HepG2 (cell line): Measurements from ENCODE around the gene ADAM22. TPM values are rescaled to one million over a fixed set of nuclear protein-coding genes. Genes with fewer than 3 reads are reported as not detected.

ENCODE experiments used
- AHDC1 ChIP-seq: sonication (generic); formaldehyde crosslinking; IDR thresholded peaks from 2 replicates; pipeline ENCODE4 v1.5.1; 2020; ENCODE audit warnings: mild to moderate bottlenecking, missing genetic modification reagents, borderline replicate concordance
- BRCA1 ChIP-seq: sonication (generic); formaldehyde crosslinking; IDR thresholded peaks from 2 replicates; pipeline ENCODE4 v1.4.0; 2020; ENCODE audit warnings: missing genetic modification reagents
- EED ChIP-seq: sonication (generic); formaldehyde crosslinking; IDR thresholded peaks from 2 replicates; pipeline ENCODE4 v1.5.0; 2020; ENCODE audit warnings: mild to moderate bottlenecking, missing genetic modification reagents
- KDM5B ChIP-seq: sonication (generic); formaldehyde crosslinking; IDR thresholded peaks from 2 replicates; pipeline ENCODE4 v1.4.0; 2020; ENCODE audit warnings: missing genetic modification reagents, mild to moderate bottlenecking, borderline replicate concordance
- MAFF ChIP-seq: IDR thresholded peaks from 2 replicates; pipeline ENCODE4 v1.6.1; 2011; ENCODE audit warnings: low read depth, low read length, improper control_type of control experiment
- MXD3 ChIP-seq: IDR thresholded peaks from 2 replicates; pipeline ENCODE4 v1.6.1; 2016; ENCODE audit warnings: mild to moderate bottlenecking, missing biosample characterization, missing genetic modification reagents
- POLR2A ChIP-seq, 2 experiments: IDR thresholded peaks; 2 replicates each; pipeline ENCODE4 v1.6.1; 2011; ENCODE audit warnings: low read depth in 2 of 2, low read length in 2 of 2, mild to moderate bottlenecking in 1 of 2, moderate library complexity in 1 of 2; ENCODE audit not compliant: insufficient read depth in 1 of 2
- REPIN1 ChIP-seq: sonication (generic); formaldehyde crosslinking; IDR thresholded peaks from 2 replicates; pipeline ENCODE4 v1.8.0; 2022; ENCODE audit warnings: missing genetic modification reagents, low read depth, mild to moderate bottlenecking, borderline replicate concordance
- SALL1 ChIP-seq: sonication (generic); formaldehyde crosslinking; IDR thresholded peaks from 2 replicates; pipeline ENCODE4 v1.8.0; 2022; ENCODE audit warnings: mild to moderate bottlenecking, missing genetic modification reagents
- STAG1 ChIP-seq: sonication (generic); formaldehyde crosslinking; IDR thresholded peaks from 2 replicates; pipeline ENCODE4 v1.4.0; 2020; ENCODE audit warnings: missing genetic modification reagents
- SUZ12 ChIP-seq: fragments of 150-350 bp; IDR thresholded peaks from 2 replicates; pipeline ENCODE4 v1.6.1; 2014; ENCODE audit warnings: low read depth, low read length
- ZBTB38 ChIP-seq: sonication (generic); formaldehyde crosslinking; IDR thresholded peaks from 2 replicates; pipeline ENCODE4 v1.5.1; 2020; ENCODE audit warnings: mild to moderate bottlenecking, missing genetic modification reagents
- ZFP41 ChIP-seq: sonication (generic); formaldehyde crosslinking; IDR thresholded peaks from 2 replicates; pipeline ENCODE4 v1.4.0; 2020; ENCODE audit warnings: mild to moderate bottlenecking, missing genetic modification reagents, borderline replicate concordance
- ZHX1 ChIP-seq: sonication (generic); formaldehyde crosslinking; IDR thresholded peaks from 2 replicates; pipeline ENCODE4 v1.8.1; 2022; ENCODE audit warnings: low read depth, mild to moderate bottlenecking, missing genetic modification reagents
- ZNF232 ChIP-seq: sonication (generic); formaldehyde crosslinking; IDR thresholded peaks from 2 replicates; pipeline ENCODE4 v1.4.0; 2020; ENCODE audit warnings: missing genetic modification reagents, borderline replicate concordance
- ZNF383 ChIP-seq: sonication (generic); formaldehyde crosslinking; IDR thresholded peaks from 2 replicates; pipeline ENCODE4 v1.4.0; 2020; ENCODE audit warnings: missing genetic modification reagents, mild to moderate bottlenecking, borderline replicate concordance
- ZNF496 ChIP-seq: sonication (generic); formaldehyde crosslinking; IDR thresholded peaks from 2 replicates; pipeline ENCODE4 v1.8.1; 2023; ENCODE audit warnings: mild to moderate bottlenecking, moderate library complexity, missing genetic modification reagents; ENCODE audit not compliant: insufficient replicate concordance
- ZNF737 ChIP-seq: sonication (generic); formaldehyde crosslinking; IDR thresholded peaks from 2 replicates; pipeline ENCODE4 v1.5.0; 2020; ENCODE audit warnings: missing genetic modification reagents, mild to moderate bottlenecking, borderline replicate concordance
- ZNF766 ChIP-seq: sonication (generic); formaldehyde crosslinking; IDR thresholded peaks from 2 replicates; pipeline ENCODE4 v1.5.0; 2020; ENCODE audit warnings: missing genetic modification reagents, borderline replicate concordance
- ZNF790 ChIP-seq: sonication (generic); formaldehyde crosslinking; IDR thresholded peaks from 2 replicates; pipeline ENCODE4 v1.8.0; 2022; ENCODE audit warnings: missing genetic modification reagents, mild to moderate bottlenecking, borderline replicate concordance
- ZNF883 ChIP-seq: sonication (generic); formaldehyde crosslinking; IDR thresholded peaks from 2 replicates; pipeline ENCODE4 v1.5.1; 2020; ENCODE audit warnings: mild to moderate bottlenecking, missing genetic modification reagents; ENCODE audit errors: not compliant biosample characterization
- polyA plus RNA-seq, 8 experiments: library from polyadenylated mRNA; depleted of rRNA in 3 of 8; stranded (reverse) in 7 of 8; unstranded in 1 of 8; fragments of >200 nt; fragmentation: Illumina TruSeq in 4 of 8; extraction: Trizol in 4 of 8; gene quantifications; 2 replicates each; pipeline versions ENCODE4 v1.2.1 to v1.2.3, GENCODE V29; 2011 to 2016; ENCODE audit warnings: low read depth in 4 of 8, missing spikeins in 1 of 8, mixed read lengths in 1 of 8; ENCODE audit not compliant: insufficient read depth in 1 of 8
- total RNA-seq, 5 experiments: library from RNA; depleted of rRNA; stranded (reverse); fragments of >200 nt; fragmentation: Illumina TruSeq; extraction: Trizol; gene quantifications; 2 replicates each; pipeline ENCODE4 v1.2.3, GENCODE V29; 2016; ENCODE audit warnings: low read depth in 1 of 5

Gene ADAM22
- total and polyA plus RNA-seq, 2 of the 13 experiments (the other 11 are each of a cell fraction or from before 2014, with no cell fraction given), result 1.9 to 6.7 TPM

GRCh38 chr7:87934699-87935383 lies 790 bp downstream of the ADAM22 start (continued):
- no peak for TF ChIP-seq KDM5B (CRISPR knock-in tag)
- no peak for TF ChIP-seq STAG1 (CRISPR knock-in tag)
- TF ChIP-seq MAFF, result no peak
- no peak for TF ChIP-seq AHDC1 (CRISPR knock-in tag)
- TF ChIP-seq ZNF496 (CRISPR knock-in tag), result no peak
- TF ChIP-seq ZNF737 (CRISPR knock-in tag), result peak; percentile 44; the same call in 1 of the 2 replicates
- no peak for TF ChIP-seq BRCA1
- peak; percentile 60; the same call in 1 of the 2 replicates for TF ChIP-seq ZHX1 (CRISPR knock-in tag)
- TF ChIP-seq SALL1 (CRISPR knock-in tag), result 0 out of 2 replicates have a peak, but pooled peaks have one; percentile 26
- TF ChIP-seq ZBTB38 (CRISPR knock-in tag), result peak; percentile 67; the same call in 1 of the 2 replicates
- 0 out of 2 replicates have a peak, but pooled peaks have one; percentile 51 for TF ChIP-seq EED
- no peak for TF ChIP-seq SUZ12
- TF ChIP-seq ZNF232, result no peak
- TF ChIP-seq POLR2A (IDR thresholded peaks at IDR 0.05; ENCODE audit: insufficient read depth in 1 of 2, low read depth in 2 of 2, low read length in 2 of 2), result no peak
- peak; percentile 71; the same call in 1 of the 2 replicates for TF ChIP-seq ZFP41 (CRISPR knock-in tag)
- TF ChIP-seq ZNF383 (CRISPR knock-in tag), result 0 out of 2 replicates have a peak, but pooled peaks have one; percentile 26
- TF ChIP-seq REPIN1 (CRISPR knock-in tag), result 0 out of 2 replicates have a peak, but pooled peaks have one; percentile 44
- 0 out of 2 replicates have a peak, but pooled peaks have one; percentile 24 for TF ChIP-seq MXD3 (CRISPR knock-in tag)
- peak; percentile 11 for TF ChIP-seq ZNF883 (CRISPR knock-in tag)
- TF ChIP-seq ZNF790 (CRISPR knock-in tag), result no peak
- 0 out of 2 replicates have a peak, but pooled peaks have one; percentile 4 for TF ChIP-seq ZNF766
